GM13976 (cell line): ENCODE data around the gene COBLL1.

Source experiments
- DNase-seq: peaks from one replicate; pipeline ENCODE4 v3.0.0; 2012; ENCODE audit warnings: low spot score
- in situ Hi-C: fragments of 300-500 bp; cut with MboI; formaldehyde crosslinking; loops from one replicate; pipeline ENCODE4 v1.12.0; 2022; ENCODE audit warnings: low sequenced_read_pairs, mixed read lengths, inconsistent platforms; ENCODE audit not compliant: unreplicated experiment
- TF ChIP-seq, protein P1 (sequence below): IDR thresholded peaks from 2 replicates; pipeline ENCODE4 v1.5.1; 2012; ENCODE audit warnings: borderline replicate concordance, mild to moderate bottlenecking; ENCODE audit not compliant: insufficient read depth; ENCODE audit errors: extremely low read depth, missing control alignments, control extremely low read depth

COBLL1 gene

GRCh38 chr2:164700390-164700789, 141.2 kb downstream of the COBLL1 start:
- no peak for DNase-seq
- in situ Hi-C loops, result no loop called here
- TF ChIP-seq, protein P1, sequence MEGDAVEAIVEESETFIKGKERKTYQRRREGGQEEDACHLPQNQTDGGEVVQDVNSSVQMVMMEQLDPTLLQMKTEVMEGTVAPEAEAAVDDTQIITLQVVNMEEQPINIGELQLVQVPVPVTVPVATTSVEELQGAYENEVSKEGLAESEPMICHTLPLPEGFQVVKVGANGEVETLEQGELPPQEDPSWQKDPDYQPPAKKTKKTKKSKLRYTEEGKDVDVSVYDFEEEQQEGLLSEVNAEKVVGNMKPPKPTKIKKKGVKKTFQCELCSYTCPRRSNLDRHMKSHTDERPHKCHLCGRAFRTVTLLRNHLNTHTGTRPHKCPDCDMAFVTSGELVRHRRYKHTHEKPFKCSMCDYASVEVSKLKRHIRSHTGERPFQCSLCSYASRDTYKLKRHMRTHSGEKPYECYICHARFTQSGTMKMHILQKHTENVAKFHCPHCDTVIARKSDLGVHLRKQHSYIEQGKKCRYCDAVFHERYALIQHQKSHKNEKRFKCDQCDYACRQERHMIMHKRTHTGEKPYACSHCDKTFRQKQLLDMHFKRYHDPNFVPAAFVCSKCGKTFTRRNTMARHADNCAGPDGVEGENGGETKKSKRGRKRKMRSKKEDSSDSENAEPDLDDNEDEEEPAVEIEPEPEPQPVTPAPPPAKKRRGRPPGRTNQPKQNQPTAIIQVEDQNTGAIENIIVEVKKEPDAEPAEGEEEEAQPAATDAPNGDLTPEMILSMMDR, result no peak

DNA sequence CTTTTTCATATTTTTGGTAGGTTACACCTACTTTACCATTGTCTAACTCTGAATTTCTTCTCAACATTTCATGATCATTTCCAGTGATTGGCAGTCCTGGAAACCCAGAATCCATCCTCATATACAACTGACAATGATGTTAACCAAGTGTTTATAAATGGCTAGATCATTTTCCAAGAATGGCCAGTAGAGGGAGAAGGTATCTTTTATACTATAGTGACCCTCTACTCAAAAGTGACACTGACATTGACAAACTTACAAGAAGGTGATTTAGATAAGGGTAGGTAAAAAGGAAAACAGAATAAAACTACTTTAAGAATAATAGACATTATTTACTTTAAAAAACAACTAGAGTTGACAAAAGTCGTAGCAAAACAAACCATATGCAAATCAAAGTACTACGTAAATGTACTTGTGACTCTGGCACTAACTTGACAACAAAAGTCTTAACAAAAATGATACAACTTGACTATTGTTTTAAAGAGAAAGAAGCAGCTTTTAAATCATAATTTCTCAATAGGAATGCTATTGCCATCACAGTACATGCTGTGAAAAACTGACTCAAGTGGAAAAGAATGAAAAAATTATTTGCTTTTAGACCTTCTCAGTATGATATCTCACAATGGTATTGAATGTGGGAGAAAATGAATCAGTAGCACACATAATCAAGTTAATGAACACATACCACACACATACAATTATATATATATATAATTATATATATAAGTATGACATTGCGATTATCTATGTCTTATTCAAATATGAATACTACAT, 143.7 kb downstream of the COBLL1 start:
- TF ChIP-seq, protein P1, result no peak
- in situ Hi-C loops, result no loop called here
- DNase-seq, result no peak

DNA sequence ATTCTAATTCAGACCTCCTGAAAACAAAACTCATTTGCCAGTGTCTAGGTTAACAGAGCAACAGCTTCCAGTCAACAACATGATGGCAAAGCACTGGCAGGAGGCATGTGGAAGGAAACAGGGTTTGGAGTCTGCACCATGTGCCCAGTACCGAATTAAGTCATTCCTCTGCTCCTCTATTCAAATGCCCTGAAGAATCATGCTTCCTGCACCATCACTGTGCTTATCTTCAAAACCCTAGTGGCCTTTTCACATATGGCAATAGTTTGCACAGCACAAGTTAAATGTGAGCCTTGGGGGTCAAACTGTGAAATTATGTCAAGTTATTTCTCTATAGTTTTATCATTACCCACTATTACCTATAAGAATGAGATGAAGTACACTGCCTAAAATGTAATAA, 145.0 kb downstream of the COBLL1 start:
- DNase-seq, result no peak
- TF ChIP-seq, protein P1, result no peak
- in situ Hi-C loops, result no loop called here

GRCh38 chr2:164694275-164694695, 147.3 kb downstream of the COBLL1 start:
- DNase-seq, result no peak
- TF ChIP-seq, protein P1, result no peak
- in situ Hi-C loops, result no loop called here

GRCh38 chr2:164693834-164694233, 147.8 kb downstream of the COBLL1 start:
- in situ Hi-C loops, result no loop called here
- DNase-seq, result no peak
- TF ChIP-seq, protein P1, result no peak

DNA sequence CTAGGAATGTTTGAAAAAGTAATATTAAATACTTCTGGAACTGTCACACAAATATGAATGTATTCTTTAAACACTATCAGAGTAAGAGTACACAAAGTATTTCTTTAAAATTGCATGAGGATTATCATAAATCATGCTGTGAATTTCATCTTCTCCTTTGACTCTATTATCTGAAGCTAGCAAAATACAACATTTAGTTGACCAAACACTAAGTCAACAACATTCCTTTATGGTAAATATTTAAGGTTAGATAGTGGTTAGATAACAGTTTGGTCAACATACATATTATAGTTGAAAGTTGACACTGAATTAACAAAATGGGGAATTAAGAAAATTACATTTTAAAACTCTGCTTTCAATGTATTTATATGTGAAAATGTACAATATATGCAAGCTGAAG, 148.2 kb downstream of the COBLL1 start:
- TF ChIP-seq, protein P1, result no peak
- DNase-seq, result no peak
- in situ Hi-C loops, result no loop called here
